ENCODE measurements around the gene NKAIN2. TPM values are rescaled to one million over a fixed set of nuclear protein-coding genes. Genes with fewer than 3 reads are reported as not detected.

NKAIN2 gene
- total RNA-seq, 1 experiment from 2014 or later, result not detected

- no TSS peak for BruUV-seq (replicated peaks)
- RAD21 ChIA-PET (ENCODE audit: low non-redundant PET in 1 of 2, low total read pairs in 2 of 2, uncharacterized antibody in 2 of 2, unreplicated experiment in 2 of 2), result no interaction called here
- no peak overlapping the region for H3K4me2 ChIP-seq (ENCODE audit: low read length)
- DNase-seq (ENCODE audit: low read depth, low spot score), result no peak
- no peak overlapping the region for H3K27ac ChIP-seq (ENCODE audit: low read depth, low read length)
- no peak for ATAC-seq
- H3K9me2 ChIP-seq (ENCODE audit: insufficient read depth), result no peaks in the 10 kb centered on the region
- H2AFZ ChIP-seq (ENCODE audit: low read depth, low read length, poor library complexity, severe bottlenecking), result no peak overlapping the region
- H3K9me3 ChIP-seq (ENCODE audit: control insufficient read depth in 1 of 2, insufficient read depth in 1 of 2, low read depth in 1 of 2, low read length in 2 of 2), result no peaks in the 10 kb centered on the region
- H4K20me1 ChIP-seq (ENCODE audit: insufficient read depth), result no peaks in the 10 kb centered on the region
- no peaks in the 10 kb centered on the region for H3K79me2 ChIP-seq (ENCODE audit: insufficient read depth, low read length)
- CTCF ChIA-PET, result no interaction called here
- intact Hi-C loops (cut with micrococcal nuclease), result no loop called here
- no peaks in the 10 kb centered on the region for H3K4me1 ChIP-seq (ENCODE audit: control insufficient read depth in 1 of 2, insufficient read depth in 2 of 2, low read length in 2 of 2)
- H3K4me3 ChIP-seq (replicated peaks in 1 of 2; ENCODE audit: low read depth in 1 of 2, low read length in 2 of 2), result no peak overlapping the region
- H3K27me3 ChIP-seq (ENCODE audit: insufficient read depth, low read length), result no peaks in the 10 kb centered on the region
- no peak for TF ChIP-seq FOSL1 (IDR thresholded peaks at IDR 0.05; ENCODE audit: low read depth)
- no peak for TF ChIP-seq ZNF274 (IDR thresholded peaks at IDR 0.05; ENCODE audit: low read depth, low read length)
- no peak for TF ChIP-seq ATF3 (IDR thresholded peaks at IDR 0.05)
- TF ChIP-seq JUND (IDR thresholded peaks at IDR 0.05), result no peak
- TF ChIP-seq EGR1 (IDR thresholded peaks at IDR 0.05; ENCODE audit: low read depth), result no peak
- TF ChIP-seq ZBTB33 (IDR thresholded peaks at IDR 0.05; ENCODE audit: extremely low read depth, insufficient replicate concordance, low read length), result no peak
- TF ChIP-seq POLR2AphosphoS5 (IDR thresholded peaks at IDR 0.05; ENCODE audit: low read depth, low read length), result no peak
- TF ChIP-seq RAD21 (IDR thresholded peaks at IDR 0.05; ENCODE audit: low read depth), result no peak
- no peak for TF ChIP-seq POLR2A (IDR thresholded peaks at IDR 0.05; ENCODE audit: borderline replicate concordance, extremely low read depth, insufficient read depth, insufficient read length)
- TF ChIP-seq ZFX (IDR thresholded peaks at IDR 0.05), result no peak
- TF ChIP-seq SP1 (IDR thresholded peaks at IDR 0.05; ENCODE audit: low read depth), result no peak
- TF ChIP-seq CEBPB (IDR thresholded peaks at IDR 0.05; ENCODE audit: low read depth), result no peak
- no peak for TF ChIP-seq REST (IDR thresholded peaks at IDR 0.05; ENCODE audit: low read depth)
- H3K9ac ChIP-seq (ENCODE audit: low read length), result no peak overlapping the region
- no peaks in the 10 kb centered on the region for H3K36me3 ChIP-seq (ENCODE audit: control insufficient read depth in 1 of 2, insufficient read depth in 2 of 2, low read length in 2 of 2)
- POLR2A ChIA-PET, result no interaction called here
These were observed 327.6 kb downstream of the NKAIN2 start for GRCh38 chr6:124131259-124131658.
